Body of pancreas (tissue), 4 donors: ENCODE measurements around the gene PAPPA2. TPM values are rescaled to one million over a fixed set of nuclear protein-coding genes. Genes with fewer than 3 reads are reported as not detected.

Experiments used
- ATAC-seq: fragments of 150-250 bp; one replicate; pipeline ENCODE4 v1.9.1; 2016
- DNase-seq, 4 donors: peaks; one replicate each; pipeline ENCODE4 v3.0.0-alpha.2; 2019
- H3K27ac ChIP-seq, 4 donors: fragments of 200-600 bp; sonication (generic); 1 replicate in 3 of 4; 2 replicates in 1 of 4; pipeline versions ENCODE4 v1.5.1 to v1.6.1; 2016 to 2019; ENCODE audit warnings: mild to moderate bottlenecking in 1 of 4, mixed read lengths in 1 of 4, moderate library complexity in 1 of 4
- H3K27me3 ChIP-seq, 2 donors: fragments of 200-600 bp; sonication (generic); one replicate each; pipeline ENCODE4 v1.6.0; 2016; ENCODE audit warnings: mild to moderate bottlenecking in 1 of 2
- H3K36me3 ChIP-seq, 2 donors: fragments of 200-600 bp; sonication (generic); replicated peaks in 1 of 2; 2 replicates each; pipeline ENCODE4 v1.5.1; 2016; ENCODE audit warnings: low read depth in 2 of 2; ENCODE audit not compliant: insufficient read depth in 1 of 2
- H3K4me1 ChIP-seq: fragments of 200-600 bp; sonication (generic); one replicate; pipeline ENCODE4 v1.6.0; 2016
- H3K4me3 ChIP-seq, 2 donors: fragments of 200-600 bp; sonication (generic); 1 replicate in 1 of 2; 2 replicates in 1 of 2; pipeline ENCODE4 v1.5.1; 2016 to 2019
- H3K9me3 ChIP-seq, 3 donors: fragments of 200-600 bp; sonication (generic); 1 replicate in 2 of 3; 2 replicates in 1 of 3; pipeline ENCODE4 v1.5.1; 2016
- CTCF ChIP-seq, 7 experiments: fragments of 450-650 bp in 4 of 7; fragments of 200-600 bp in 3 of 7; sonication (generic) in 3 of 7; IDR thresholded peaks; one replicate each; pipeline ENCODE4 v1.5.1; 2016 to 2019; ENCODE audit warnings: antibody characterized with exemption in 7 of 7
- POLR2A ChIP-seq, 3 donors: fragments of 450-650 bp; IDR thresholded peaks; one replicate each; pipeline ENCODE4 v1.6.1; 2016; ENCODE audit warnings: antibody characterized with exemption in 3 of 3, mild to moderate bottlenecking in 2 of 3
- WGBS, 2 donors: methylation state at CpG; one replicate each; pipeline ENCODE4 v1.1.5; 2017; 5-methylcytosine and 5-hydroxymethylcytosine counted together
- intact Hi-C: fragments of 100-400 bp; cut with DNase I; formaldehyde crosslinking; loops from one replicate; pipeline ENCODE4 v1.15.1; 2023
- total RNA-seq, 2 donors: library from RNA; depleted of rRNA; stranded (reverse); fragments of >200 nt; gene quantifications; one replicate each; pipeline ENCODE4 v1.1.0, GENCODE V29; 2016

The PAPPA2 gene
- total RNA-seq, 2 donors from 2014 or later: under 0.01 to 5.4 TPM

GRCh38 chr1:176794897-176795508 is 332.0 kb downstream of the PAPPA2 start:
- Histone ChIP-seq H3K27me3 (no peaks in the 10 kb centered on the region), H3K27ac (no peak overlapping the region), H3K9me3 (no peaks in the 10 kb centered on the region), H3K4me3 (no peak overlapping the region), H3K36me3 (no peaks in the 10 kb centered on the region), H3K4me1 (no peaks in the 10 kb centered on the region)
- intact Hi-C loops: no loop called here
- DNase-seq (no peak), ATAC-seq (no peak)
- no peak for TF ChIP-seq POLR2A (IDR thresholded peaks at IDR 0.05)
- TF ChIP-seq CTCF (IDR thresholded peaks at IDR 0.05): no peak
- 84 to 90% methylated on average over 5 of the region's 5 CpGs for WGBS, 2 donors

DNA sequence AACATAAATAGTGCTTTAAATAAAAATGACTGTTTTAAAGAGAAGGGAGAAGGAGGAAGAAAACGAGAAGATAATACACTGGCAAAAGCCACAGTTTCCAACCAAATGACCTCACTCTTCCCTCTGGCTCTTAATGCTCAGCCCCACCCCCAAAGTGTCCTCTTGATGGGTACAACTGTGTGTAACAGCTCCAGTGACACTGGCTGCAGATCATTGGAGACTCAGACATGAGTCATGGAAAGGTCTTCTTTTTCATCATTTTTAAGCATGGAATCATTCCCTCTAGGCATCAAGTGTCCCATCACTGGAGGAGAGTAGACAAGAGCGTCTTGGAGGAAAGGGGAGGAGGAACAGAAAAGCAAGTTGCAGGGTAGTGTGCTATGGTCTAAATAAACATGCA is 333.0 kb downstream of the PAPPA2 start:
- 71% methylated on average over 2 of the region's 2 CpGs for WGBS, 2 donors
- ATAC-seq (no peak), DNase-seq (no peak)
- Histone ChIP-seq H3K36me3 (no peaks in the 10 kb centered on the region), H3K4me3 (no peak overlapping the region), H3K4me1 (no peaks in the 10 kb centered on the region), H3K27ac (no peak overlapping the region), H3K9me3 (no peaks in the 10 kb centered on the region), H3K27me3 (no peaks in the 10 kb centered on the region)
- no peak for TF ChIP-seq CTCF (IDR thresholded peaks at IDR 0.05)
- no peak for TF ChIP-seq POLR2A (IDR thresholded peaks at IDR 0.05)
- intact Hi-C loops: no loop called here

DNA sequence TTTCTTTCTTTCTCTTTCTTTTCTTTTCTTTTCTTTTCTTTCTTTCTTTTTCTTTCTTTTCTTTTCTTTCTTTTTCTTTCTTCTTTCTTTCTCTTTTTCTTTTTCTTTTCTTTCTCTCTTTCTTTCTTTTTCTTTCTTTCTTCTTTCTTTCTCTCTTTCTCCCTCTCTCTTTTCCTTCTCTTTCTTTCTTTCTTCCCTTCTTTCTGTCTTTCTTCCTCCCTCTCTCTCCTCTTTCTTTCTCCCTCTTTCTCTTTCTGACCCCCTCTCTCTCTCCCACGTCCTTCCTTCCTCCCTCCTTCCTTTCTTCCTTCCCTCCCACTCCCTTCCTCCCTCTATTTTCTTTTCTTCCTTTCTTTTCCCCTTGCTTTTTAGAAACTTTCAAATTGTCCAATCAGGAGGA is 333.6 kb downstream of the PAPPA2 start:
- 48 to 55% methylated on average over 1 of the region's 1 CpG for WGBS, 2 donors
- no peak for TF ChIP-seq CTCF (IDR thresholded peaks at IDR 0.05)
- TF ChIP-seq POLR2A (IDR thresholded peaks at IDR 0.05): no peak
- intact Hi-C loops: no loop called here

DNA sequence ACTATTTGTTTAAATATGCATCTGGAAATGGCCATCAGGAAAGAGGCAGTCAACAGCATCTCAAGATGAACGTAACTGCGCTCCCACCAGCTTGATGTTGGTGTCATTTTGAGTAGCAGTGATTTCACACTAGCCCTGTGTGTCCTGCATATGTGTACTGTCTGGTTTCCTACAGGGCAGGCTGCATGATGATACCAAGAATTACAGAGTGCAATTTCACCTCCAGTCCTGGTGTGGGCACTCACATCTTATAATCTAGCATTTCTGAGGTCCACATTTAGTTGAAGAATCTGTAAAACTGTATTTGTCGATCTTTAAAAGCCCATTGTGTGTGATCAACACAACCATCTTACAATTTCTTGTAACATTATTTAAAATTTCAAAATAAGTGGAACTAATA is 336.4 kb downstream of the PAPPA2 start:
- Histone ChIP-seq H3K9me3 (no peaks in the 10 kb centered on the region), H3K36me3 (no peaks in the 10 kb centered on the region), H3K4me3 (no peak overlapping the region), H3K27ac (no peak overlapping the region), H3K4me1 (no peaks in the 10 kb centered on the region), H3K27me3 (no peaks in the 10 kb centered on the region)
- 91 to 92% methylated on average over 3 of the region's 3 CpGs for WGBS, 2 donors
- no peak for TF ChIP-seq CTCF (IDR thresholded peaks at IDR 0.05)
- TF ChIP-seq POLR2A (IDR thresholded peaks at IDR 0.05): no peak
- intact Hi-C loops: no loop called here
- ATAC-seq (no peak), DNase-seq (no peak)

More for the DNA sequence above, 333.6 kb downstream of the PAPPA2 start:
- H3K9me3 ChIP-seq: no peaks in the 10 kb centered on the region
- H3K4me3 ChIP-seq: no peak overlapping the region
- H3K36me3 ChIP-seq: no peaks in the 10 kb centered on the region
- no peak for DNase-seq
- no peak for ATAC-seq
- H3K27ac ChIP-seq: no peak overlapping the region
- H3K4me1 ChIP-seq: no peaks in the 10 kb centered on the region
- no peaks in the 10 kb centered on the region for H3K27me3 ChIP-seq

DNA sequence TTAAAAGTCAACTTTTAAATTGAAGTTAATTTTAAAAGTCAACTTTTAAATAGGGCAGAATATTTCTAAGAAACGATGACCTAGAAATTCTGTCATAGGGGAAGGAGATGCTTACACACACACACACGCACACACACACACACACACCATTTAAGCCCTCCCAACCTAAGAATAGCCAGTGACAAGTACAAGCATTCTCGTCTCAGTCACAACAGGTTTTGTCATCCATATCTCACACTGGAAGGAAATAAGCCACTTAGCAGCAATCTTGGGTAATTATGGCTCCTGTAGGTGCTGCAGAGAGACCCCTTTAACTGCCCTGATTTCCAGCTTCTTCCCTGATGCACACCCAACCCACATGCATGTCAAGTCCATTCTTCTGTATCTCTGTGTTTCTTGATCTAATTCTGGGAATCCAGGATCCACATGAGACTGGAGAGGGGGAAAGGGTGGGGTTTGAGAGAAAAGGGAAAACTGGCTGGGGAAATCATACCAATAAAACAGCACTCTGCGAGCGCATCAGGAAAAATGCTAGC is 338.1 kb downstream of the PAPPA2 start:
- Histone ChIP-seq H3K4me1 (no peaks in the 10 kb centered on the region), H3K36me3 (no peaks in the 10 kb centered on the region), H3K4me3 (no peak overlapping the region), H3K27me3 (no peaks in the 10 kb centered on the region), H3K27ac (no peak overlapping the region), H3K9me3 (no peaks in the 10 kb centered on the region)
- 75 to 86% methylated on average over 5 of the region's 5 CpGs for WGBS, 2 donors
- ATAC-seq (no peak), DNase-seq (no peak)
- no peak for TF ChIP-seq POLR2A (IDR thresholded peaks at IDR 0.05)
- no peak for TF ChIP-seq CTCF (IDR thresholded peaks at IDR 0.05)
- intact Hi-C loops: no loop called here
